GM12801 (cell line): ENCODE data around the gene CACFD1.

Experiments
- TF ChIP-seq, protein P1 (sequence below): IDR thresholded peaks from one replicate; pipeline ENCODE4 v1.5.1; 2011; ENCODE audit warnings: control low read depth; ENCODE audit not compliant: insufficient read length; ENCODE audit errors: extremely low read depth

The CACFD1 gene

DNA sequence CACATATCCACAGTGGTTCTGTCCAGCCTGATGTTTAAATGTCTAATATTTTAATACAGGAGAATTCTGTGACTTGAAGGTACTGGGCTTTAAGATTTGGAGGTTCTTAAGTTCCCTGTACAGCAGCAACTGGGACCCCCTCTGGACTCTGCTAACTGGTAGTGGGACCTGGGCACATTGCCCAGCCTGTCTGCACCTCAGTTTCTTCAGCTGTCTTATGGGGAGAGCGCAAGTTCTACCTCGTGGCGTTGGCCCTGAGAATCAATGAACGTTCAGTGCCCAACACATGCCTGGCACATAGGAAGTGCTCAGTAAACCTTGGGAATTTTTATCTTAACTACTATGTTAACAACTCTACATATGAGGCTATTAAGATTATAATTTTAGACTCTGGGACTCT is 17.7 kb downstream of the CACFD1 start:
- TF ChIP-seq, protein P1, sequence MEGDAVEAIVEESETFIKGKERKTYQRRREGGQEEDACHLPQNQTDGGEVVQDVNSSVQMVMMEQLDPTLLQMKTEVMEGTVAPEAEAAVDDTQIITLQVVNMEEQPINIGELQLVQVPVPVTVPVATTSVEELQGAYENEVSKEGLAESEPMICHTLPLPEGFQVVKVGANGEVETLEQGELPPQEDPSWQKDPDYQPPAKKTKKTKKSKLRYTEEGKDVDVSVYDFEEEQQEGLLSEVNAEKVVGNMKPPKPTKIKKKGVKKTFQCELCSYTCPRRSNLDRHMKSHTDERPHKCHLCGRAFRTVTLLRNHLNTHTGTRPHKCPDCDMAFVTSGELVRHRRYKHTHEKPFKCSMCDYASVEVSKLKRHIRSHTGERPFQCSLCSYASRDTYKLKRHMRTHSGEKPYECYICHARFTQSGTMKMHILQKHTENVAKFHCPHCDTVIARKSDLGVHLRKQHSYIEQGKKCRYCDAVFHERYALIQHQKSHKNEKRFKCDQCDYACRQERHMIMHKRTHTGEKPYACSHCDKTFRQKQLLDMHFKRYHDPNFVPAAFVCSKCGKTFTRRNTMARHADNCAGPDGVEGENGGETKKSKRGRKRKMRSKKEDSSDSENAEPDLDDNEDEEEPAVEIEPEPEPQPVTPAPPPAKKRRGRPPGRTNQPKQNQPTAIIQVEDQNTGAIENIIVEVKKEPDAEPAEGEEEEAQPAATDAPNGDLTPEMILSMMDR: no peak

DNA sequence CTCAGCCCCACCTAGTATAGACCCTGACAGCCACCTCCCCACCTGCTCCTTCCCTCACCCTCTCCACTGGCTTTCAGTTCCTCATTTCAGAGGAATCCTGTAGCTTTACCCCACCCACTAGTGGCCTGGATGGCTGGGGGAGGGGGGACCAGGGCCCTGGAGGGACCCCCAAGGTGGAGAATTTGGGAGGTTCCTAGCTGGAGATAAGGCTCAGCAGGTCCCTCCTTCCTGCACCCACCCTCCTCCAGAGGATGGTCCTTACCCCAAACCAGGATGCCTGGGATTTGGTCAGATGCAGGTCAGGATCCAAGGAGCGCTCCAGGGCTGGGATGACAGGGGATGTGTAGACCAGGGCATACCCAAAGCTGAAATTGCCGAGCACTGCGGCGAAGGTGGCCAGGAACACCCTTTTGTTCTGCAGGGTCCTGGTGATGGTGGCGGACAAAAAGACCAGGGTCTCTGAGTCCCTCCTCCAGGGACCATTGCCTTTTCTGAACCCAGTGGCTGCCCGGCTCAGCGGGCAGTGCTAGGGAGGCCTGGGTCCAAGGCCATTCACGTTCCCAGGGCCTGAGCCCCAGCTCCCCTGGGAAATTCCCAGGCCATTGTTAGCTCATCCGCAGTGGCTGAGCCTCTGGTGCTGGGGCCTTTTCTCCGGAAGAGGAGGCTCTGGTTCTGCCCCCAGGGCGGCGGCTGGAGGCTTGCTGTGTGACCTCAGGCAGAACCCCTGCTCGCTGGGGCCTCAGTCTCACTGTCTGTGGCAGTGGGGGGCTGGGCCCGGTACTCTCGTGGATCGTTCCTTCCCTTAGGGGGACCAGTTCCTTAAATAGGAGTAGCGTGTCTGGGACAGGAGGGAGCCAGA is 18.4 kb downstream of the CACFD1 start:
- TF ChIP-seq, protein P1: no peak

DNA sequence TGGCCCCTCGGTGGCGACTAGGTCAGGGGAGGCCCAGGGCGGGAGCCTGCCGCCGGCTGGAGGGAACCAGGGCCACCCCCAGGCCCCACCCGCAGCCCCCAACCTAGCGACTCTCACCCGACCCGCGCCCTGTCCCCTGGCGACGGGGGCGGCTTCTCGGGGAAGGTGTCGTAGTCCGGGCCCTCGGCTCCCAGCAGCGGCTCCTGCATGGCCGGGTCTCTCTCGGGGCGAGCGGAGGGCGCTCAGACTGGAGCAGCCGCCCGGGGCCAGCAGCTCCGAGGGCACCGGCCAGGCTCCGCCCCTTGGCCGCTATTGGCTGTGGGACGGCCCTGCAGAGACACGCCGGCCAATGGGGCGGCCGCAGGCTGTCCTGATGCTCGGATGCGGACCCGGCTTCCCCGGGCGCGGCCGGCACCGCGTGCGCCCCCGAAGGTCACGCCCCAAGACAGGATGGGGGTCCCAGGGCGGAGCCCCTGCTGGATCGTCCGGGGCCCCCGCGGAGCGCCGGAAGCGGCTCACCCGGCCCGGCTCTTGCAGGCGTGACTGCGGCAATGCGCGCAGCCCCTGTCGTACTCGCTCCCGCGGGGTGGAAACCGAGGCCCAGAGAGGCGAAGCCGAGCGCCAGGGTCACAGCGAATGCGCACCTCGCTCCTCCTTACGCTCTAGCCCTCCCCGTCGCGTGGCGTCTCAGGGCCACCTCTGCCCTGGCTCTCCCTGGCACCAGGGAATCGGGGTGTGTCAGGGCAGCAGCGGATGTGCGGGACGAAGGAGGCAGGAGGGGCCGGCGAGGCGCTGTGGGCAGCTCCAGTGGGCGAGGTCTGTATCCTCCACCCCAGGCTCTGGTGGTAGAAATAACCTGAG is 19.3 kb downstream of the CACFD1 start, which contains the start of gene SLC2A6:
Gene SLC2A6, minus strand, starts transcription at position 249 of the 861 bp plus-strand sequence. Its CDS starts 40 bp downstream, at position 209.
- TF ChIP-seq, protein P1: no peak

DNA sequence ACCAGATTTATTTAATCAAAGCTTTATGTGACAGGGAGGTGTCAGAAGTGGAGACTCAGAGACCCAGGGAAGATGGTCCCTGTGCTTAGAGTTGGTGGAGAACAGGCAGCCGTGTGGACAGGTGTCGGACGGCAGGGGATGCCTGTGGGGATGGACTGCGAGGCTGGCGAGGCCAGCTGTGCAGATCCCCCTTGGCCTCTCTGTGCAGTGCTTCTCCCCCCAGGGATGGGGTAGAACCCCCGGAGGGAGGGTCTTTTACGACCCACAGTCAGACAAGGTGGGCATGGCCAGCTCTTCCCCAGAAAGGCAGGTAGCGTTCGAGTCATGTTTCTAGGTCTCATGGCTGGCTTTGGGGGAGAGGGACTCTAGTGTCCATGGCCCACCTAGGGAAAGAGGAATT is 23.8 kb downstream of the CACFD1 start:
- TF ChIP-seq, protein P1: no peak

DNA sequence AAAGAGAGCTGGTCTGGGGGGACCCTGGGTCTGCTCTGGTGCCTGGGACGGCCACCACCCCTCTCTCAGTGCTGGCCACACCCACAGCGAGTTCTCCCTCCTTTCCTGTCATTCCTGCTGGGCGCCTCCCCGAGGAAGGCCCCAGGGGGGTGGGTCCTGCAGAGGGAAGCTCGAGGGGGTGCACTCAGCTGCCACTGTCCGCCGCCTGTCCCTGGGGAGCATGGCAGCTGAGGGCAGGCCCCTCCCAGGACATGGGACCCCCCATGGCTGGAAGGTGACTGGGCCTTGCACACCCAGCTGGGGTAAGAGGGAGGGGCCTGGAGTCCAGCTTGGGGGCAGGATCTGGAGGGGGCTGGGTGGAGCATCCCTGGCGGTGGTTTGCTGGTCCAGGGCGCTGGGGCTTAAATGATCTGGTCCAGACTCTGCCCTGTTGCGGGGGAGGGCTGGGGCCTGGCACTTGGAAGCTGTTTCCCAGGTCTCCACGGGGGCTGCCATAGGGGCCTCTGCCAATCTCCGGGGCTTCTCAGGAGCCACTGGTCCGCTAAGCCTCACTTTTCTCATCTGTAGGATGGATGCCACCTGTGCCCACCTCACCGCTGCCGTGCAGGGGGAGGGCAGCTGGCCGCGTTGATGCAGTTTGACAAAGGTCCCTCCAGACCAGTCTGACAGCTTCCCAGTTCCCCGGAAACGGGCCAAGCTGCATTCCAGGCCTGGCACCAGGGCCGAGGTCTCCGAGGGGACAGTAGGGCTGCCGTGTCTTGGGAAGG is 25.1 kb downstream of the CACFD1 start:
- TF ChIP-seq, protein P1: no peak

DNA sequence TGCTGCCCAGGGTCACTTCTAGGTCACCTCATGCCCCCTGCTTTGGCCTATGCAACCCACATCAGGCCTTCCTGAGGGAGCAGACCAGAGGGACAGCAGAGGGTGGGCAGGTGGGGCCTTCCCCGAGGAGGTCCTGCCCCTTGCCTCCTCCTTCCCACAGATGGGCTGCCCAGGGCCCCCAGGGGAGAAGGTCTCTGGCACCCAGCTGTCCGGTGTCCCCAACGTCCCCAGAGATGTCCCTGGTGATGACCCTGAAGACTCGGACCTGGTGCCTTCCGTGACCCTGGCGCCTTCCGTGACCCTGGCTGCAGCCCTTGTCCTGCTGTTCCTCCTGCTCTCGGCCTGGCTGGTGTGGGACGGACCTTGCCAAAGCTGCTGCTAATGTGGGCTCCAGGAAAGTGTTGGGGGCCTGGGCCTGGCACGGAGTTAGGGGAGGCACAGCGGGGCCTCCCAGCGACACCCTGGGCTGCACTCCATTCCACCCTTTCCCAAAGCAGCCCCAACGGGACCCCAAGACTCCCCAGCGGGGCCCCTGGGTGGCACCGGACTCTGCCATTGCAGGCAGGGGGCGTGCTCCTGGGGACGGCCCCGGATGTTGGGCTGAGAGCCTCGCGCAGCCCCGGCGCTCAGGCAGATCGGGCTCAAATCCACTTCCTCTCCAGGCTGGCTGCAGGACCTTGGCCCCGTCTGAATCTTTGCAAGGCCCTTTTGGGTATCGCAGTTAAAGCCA is 25.9 kb downstream of the CACFD1 start:
- TF ChIP-seq, protein P1: no peak
